Panc1 (cell line): Measurements from ENCODE around the gene CMYA5. TPM values are rescaled to one million over a fixed set of nuclear protein-coding genes. Genes with fewer than 3 reads are reported as not detected.

Source experiments
- ATAC-seq: fragments of 200-7000 bp; cut with Tn5 transposase; 2 replicates; pipeline ENCODE4 v1.9.1; 2020; ENCODE audit warnings: mild to moderate bottlenecking, moderate library complexity
- BruUV-seq: library from RNA; stranded (reverse); fragments of 400-500 nt; replicated peaks from 2 replicates; lab custom pipeline; 2021; lab: Mats Ljungman, UMichigan
- CTCF ChIA-PET: fragments of 300-600 bp; sonication (Branson Sonifier 250); formaldehyde crosslinking; loops from one replicate; lab custom pipeline; 2022; ENCODE audit warnings: antibody characterized with exemption; lab: Charles Lee
- POLR2A ChIA-PET: fragments of 300-600 bp; sonication (Branson Sonifier 250); formaldehyde crosslinking; loops from one replicate; lab custom pipeline; 2022; ENCODE audit warnings: antibody characterized with exemption; lab: Charles Lee
- DNase-seq: peaks from one replicate; pipeline ENCODE4 v3.0.0-alpha.2; 2010; ENCODE audit warnings: low read depth, low spot score
- H3K27ac ChIP-seq: 2 replicates; pipeline ENCODE4 v1.5.1; 2011; ENCODE audit warnings: mild to moderate bottlenecking, low read length, inconsistent platforms
- H3K27me3 ChIP-seq: fragments of 200-500 bp; sonication (Bioruptor generic); 2 replicates; pipeline ENCODE4 v1.6.0; 2014; ENCODE audit warnings: low read length, inconsistent platforms; ENCODE audit not compliant: control insufficient read depth, insufficient read depth
- H3K36me3 ChIP-seq: fragments of 200-500 bp; sonication (Bioruptor generic); 2 replicates; pipeline ENCODE4 v1.5.1; 2014; ENCODE audit warnings: inconsistent platforms, mild to moderate bottlenecking, low read length, moderate library complexity; ENCODE audit not compliant: control insufficient read depth, insufficient read depth
- H3K4me1 ChIP-seq: 2 replicates; pipeline ENCODE4 v1.5.1; 2011; ENCODE audit warnings: inconsistent platforms, mild to moderate bottlenecking, low read length, moderate library complexity; ENCODE audit not compliant: control insufficient read depth, insufficient read depth
- H3K4me3 ChIP-seq, 2 experiments: 2 replicates each; pipeline ENCODE4 v1.5.1; 2011 to 2012; ENCODE audit warnings: low read depth in 2 of 2, low read length in 2 of 2, mild to moderate bottlenecking in 2 of 2, inconsistent platforms in 1 of 2, moderate library complexity in 1 of 2
- H3K9me3 ChIP-seq: fragments of 200-500 bp; sonication (Bioruptor generic); 2 replicates; pipeline ENCODE4 v1.5.1; 2014; ENCODE audit warnings: low read depth, mild to moderate bottlenecking, inconsistent platforms, low read length, moderate library complexity; ENCODE audit not compliant: control insufficient read depth, insufficient read depth
- POLR2AphosphoS5 ChIP-seq: IDR thresholded peaks from 2 replicates; pipeline ENCODE4 v1.6.1; 2012; ENCODE audit warnings: mild to moderate bottlenecking, low read depth, low read length, moderate library complexity
- SIN3A ChIP-seq: IDR thresholded peaks from 2 replicates; pipeline ENCODE4 v1.6.1; 2012; ENCODE audit warnings: low read depth, mild to moderate bottlenecking, low read length, moderate library complexity, borderline replicate concordance; ENCODE audit not compliant: insufficient read depth
- TCF7L2 ChIP-seq: IDR thresholded peaks from 2 replicates; pipeline ENCODE4 v1.6.1; 2011; ENCODE audit warnings: mild to moderate bottlenecking, low read depth, low read length, inconsistent platforms
- in situ Hi-C: cut with HindIII; loops from 2 replicates; pipeline ENCODE4 v1.10.0; 2016; ENCODE audit warnings: low sequenced_read_pairs, low pct_unique_long_range_greater_than_20kb
- intact Hi-C: fragments of 100-400 bp; cut with micrococcal nuclease; formaldehyde crosslinking; loops from one replicate; pipeline ENCODE4 v1.10.0; 2022; ENCODE audit not compliant: unreplicated experiment
- total RNA-seq: library from RNA; stranded (reverse); gene quantifications from one replicate; pipeline ENCODE4 v1.2.1, GENCODE V29; 2021; ENCODE audit not compliant: unreplicated experiment
- TF ChIP-seq, protein P1 (sequence below), 2 experiments: IDR thresholded peaks; 2 replicates each; pipeline ENCODE4 v1.6.1; 2011 to 2012; ENCODE audit warnings: low read depth in 2 of 2, control low read depth in 1 of 2, low read length in 1 of 2, mild to moderate bottlenecking in 1 of 2, moderate library complexity in 1 of 2; ENCODE audit not compliant: insufficient read depth in 1 of 2
- TF ChIP-seq, protein P2 (sequence below): fragments of 450-650 bp; IDR thresholded peaks from 2 replicates; pipeline ENCODE4 v1.5.1; 2017; ENCODE audit warnings: mild to moderate bottlenecking

The CMYA5 gene
- total RNA-seq, 1 experiment from 2014 or later, result 0.31 TPM

DNA sequence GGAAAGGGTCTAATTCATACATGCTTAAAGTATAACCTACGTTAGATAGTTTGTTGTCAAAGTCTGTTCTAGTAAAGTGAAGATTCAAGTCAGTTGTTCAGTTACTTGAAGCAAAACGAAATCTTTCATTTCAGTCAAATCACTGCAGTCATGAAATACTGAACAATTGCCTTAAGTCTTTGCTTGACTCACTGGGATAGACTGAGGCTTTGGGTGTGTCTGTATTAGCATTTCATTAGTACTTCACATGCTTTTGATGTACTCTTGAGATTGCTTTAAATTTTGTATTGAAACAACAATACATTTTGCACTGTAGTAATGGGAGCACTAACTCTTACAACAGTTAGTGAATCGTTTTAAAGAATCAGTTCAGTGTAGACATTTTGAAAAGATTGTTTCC, 4.0 kb upstream of the CMYA5 start:
- POLR2A ChIA-PET, result no interaction called here
- CTCF ChIA-PET, result no interaction called here
- no peak for ATAC-seq
- H3K4me1 ChIP-seq, result no peaks in the 10 kb centered on the region
- peaks cover 7% of the 10 kb centered on the region for H3K36me3 ChIP-seq
- intact Hi-C loops (no loop called here), in situ Hi-C loops (no loop called here)
- DNase-seq, result no peak
- TF ChIP-seq TCF7L2, result no peak
- TF ChIP-seq, protein P1, sequence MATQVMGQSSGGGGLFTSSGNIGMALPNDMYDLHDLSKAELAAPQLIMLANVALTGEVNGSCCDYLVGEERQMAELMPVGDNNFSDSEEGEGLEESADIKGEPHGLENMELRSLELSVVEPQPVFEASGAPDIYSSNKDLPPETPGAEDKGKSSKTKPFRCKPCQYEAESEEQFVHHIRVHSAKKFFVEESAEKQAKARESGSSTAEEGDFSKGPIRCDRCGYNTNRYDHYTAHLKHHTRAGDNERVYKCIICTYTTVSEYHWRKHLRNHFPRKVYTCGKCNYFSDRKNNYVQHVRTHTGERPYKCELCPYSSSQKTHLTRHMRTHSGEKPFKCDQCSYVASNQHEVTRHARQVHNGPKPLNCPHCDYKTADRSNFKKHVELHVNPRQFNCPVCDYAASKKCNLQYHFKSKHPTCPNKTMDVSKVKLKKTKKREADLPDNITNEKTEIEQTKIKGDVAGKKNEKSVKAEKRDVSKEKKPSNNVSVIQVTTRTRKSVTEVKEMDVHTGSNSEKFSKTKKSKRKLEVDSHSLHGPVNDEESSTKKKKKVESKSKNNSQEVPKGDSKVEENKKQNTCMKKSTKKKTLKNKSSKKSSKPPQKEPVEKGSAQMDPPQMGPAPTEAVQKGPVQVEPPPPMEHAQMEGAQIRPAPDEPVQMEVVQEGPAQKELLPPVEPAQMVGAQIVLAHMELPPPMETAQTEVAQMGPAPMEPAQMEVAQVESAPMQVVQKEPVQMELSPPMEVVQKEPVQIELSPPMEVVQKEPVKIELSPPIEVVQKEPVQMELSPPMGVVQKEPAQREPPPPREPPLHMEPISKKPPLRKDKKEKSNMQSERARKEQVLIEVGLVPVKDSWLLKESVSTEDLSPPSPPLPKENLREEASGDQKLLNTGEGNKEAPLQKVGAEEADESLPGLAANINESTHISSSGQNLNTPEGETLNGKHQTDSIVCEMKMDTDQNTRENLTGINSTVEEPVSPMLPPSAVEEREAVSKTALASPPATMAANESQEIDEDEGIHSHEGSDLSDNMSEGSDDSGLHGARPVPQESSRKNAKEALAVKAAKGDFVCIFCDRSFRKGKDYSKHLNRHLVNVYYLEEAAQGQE (IDR thresholded peaks at IDR 0.05; ENCODE audit: insufficient read depth in 1 of 2, low read depth in 2 of 2, low read length in 1 of 2), result no peak
- no peak for TF ChIP-seq SIN3A
- TF ChIP-seq, protein P2, sequence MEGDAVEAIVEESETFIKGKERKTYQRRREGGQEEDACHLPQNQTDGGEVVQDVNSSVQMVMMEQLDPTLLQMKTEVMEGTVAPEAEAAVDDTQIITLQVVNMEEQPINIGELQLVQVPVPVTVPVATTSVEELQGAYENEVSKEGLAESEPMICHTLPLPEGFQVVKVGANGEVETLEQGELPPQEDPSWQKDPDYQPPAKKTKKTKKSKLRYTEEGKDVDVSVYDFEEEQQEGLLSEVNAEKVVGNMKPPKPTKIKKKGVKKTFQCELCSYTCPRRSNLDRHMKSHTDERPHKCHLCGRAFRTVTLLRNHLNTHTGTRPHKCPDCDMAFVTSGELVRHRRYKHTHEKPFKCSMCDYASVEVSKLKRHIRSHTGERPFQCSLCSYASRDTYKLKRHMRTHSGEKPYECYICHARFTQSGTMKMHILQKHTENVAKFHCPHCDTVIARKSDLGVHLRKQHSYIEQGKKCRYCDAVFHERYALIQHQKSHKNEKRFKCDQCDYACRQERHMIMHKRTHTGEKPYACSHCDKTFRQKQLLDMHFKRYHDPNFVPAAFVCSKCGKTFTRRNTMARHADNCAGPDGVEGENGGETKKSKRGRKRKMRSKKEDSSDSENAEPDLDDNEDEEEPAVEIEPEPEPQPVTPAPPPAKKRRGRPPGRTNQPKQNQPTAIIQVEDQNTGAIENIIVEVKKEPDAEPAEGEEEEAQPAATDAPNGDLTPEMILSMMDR, result no peak
- no peak for TF ChIP-seq POLR2AphosphoS5
- BruUV-seq, result TSS peak; percentile 44
- no peak overlapping the region for H3K4me3 ChIP-seq
- H3K27me3 ChIP-seq, result no peaks in the 10 kb centered on the region
- no peaks in the 10 kb centered on the region for H3K9me3 ChIP-seq
- H3K27ac ChIP-seq, result no peak overlapping the region

DNA sequence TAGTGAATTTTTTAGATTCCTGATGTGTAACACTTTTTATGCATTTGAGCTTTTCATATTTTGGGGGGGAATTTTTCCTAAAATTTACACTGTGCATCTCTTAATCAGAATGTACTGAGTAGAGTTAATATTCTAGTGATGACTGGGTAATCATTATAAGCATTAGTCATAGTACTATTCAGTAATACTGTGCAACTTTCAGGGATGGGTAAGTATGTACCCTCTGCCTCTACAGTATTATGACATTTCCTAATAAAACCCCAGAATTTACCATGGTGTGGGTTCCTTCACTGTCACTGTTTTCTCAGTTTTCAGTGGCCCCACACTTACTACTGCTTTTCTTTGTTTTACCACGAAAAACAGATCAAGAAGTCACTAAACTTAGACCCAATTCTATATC, 2.8 kb upstream of the CMYA5 start:
- H3K27me3 ChIP-seq, result no peaks in the 10 kb centered on the region
- ChIA-PET CTCF (no interaction called here), POLR2A (no interaction called here)
- H3K36me3 ChIP-seq, result peaks cover 6% of the 10 kb centered on the region; the same call in 1 of the 2 replicates
- ATAC-seq, result no peak
- H3K4me1 ChIP-seq, result no peaks in the 10 kb centered on the region
- TF ChIP-seq, protein P1 (IDR thresholded peaks at IDR 0.05; ENCODE audit: insufficient read depth in 1 of 2, low read depth in 2 of 2, low read length in 1 of 2), result no peak
- TF ChIP-seq TCF7L2, result no peak
- no peak for TF ChIP-seq POLR2AphosphoS5
- TF ChIP-seq, protein P2, result no peak
- no peak for TF ChIP-seq SIN3A
- no peak overlapping the region for H3K27ac ChIP-seq
- no peaks in the 10 kb centered on the region for H3K9me3 ChIP-seq
- intact Hi-C loops (no loop called here), in situ Hi-C loops (no loop called here)
- H3K4me3 ChIP-seq, result no peak overlapping the region
- no TSS peak for BruUV-seq
- DNase-seq, result no peak
